ENCODE data around the gene STRN4. TPM values are rescaled to one million over a fixed set of nuclear protein-coding genes. Genes with fewer than 3 reads are reported as not detected.
"Not testable (repeated sequence)": the region's sequence is repeated elsewhere in the genome, so short reads cannot be mapped to it uniquely, and the experiment has no call there.

Gene STRN4
- total and polyA plus RNA-seq, 2 experiments from 2014 or later, result 98.4 to 144 TPM

DNA sequence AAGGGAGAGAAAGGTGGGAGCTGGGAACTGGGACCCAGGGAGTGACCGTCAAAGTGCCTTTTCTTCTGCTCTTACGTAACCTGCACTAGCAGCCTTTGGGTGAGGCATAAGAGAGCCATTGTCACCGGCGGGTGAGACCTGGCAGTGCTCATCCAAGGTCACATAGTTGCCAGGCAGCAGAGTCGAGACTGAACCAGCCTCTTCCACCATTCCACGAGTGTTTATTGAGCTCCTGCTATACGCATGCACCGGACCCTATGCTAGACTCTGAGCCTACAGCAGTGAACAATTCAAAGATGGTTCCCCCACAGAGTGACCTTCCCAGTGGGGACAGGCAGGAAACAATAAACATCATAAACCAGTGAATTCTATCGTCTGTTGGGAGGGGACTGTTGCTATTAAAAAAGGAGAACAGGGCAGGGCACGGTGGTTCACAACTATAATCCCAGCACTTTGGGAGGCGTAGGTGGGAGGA, 18.6 kb upstream of the STRN4 start:
- TF ChIP-seq, protein P1, sequence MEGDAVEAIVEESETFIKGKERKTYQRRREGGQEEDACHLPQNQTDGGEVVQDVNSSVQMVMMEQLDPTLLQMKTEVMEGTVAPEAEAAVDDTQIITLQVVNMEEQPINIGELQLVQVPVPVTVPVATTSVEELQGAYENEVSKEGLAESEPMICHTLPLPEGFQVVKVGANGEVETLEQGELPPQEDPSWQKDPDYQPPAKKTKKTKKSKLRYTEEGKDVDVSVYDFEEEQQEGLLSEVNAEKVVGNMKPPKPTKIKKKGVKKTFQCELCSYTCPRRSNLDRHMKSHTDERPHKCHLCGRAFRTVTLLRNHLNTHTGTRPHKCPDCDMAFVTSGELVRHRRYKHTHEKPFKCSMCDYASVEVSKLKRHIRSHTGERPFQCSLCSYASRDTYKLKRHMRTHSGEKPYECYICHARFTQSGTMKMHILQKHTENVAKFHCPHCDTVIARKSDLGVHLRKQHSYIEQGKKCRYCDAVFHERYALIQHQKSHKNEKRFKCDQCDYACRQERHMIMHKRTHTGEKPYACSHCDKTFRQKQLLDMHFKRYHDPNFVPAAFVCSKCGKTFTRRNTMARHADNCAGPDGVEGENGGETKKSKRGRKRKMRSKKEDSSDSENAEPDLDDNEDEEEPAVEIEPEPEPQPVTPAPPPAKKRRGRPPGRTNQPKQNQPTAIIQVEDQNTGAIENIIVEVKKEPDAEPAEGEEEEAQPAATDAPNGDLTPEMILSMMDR (IDR thresholded peaks at IDR 0.05; ENCODE audit: low read depth, low read length), result no peak
- H3K36me3 ChIP-seq, result no peaks in the 10 kb centered on the region
- H3K4me3 ChIP-seq, result no peak overlapping the region
- no peaks in the 10 kb centered on the region for H3K27me3 ChIP-seq
- DNase-seq (ENCODE audit: low read depth in 1 of 2, low spot score in 1 of 2), result no peak
- H3K27ac ChIP-seq, result no peak overlapping the region
- peaks cover 8% of the 10 kb centered on the region for H3K4me1 ChIP-seq (ENCODE audit: low read depth)
- H3K9me3 ChIP-seq (ENCODE audit: low read depth), result no peaks in the 10 kb centered on the region

DNA sequence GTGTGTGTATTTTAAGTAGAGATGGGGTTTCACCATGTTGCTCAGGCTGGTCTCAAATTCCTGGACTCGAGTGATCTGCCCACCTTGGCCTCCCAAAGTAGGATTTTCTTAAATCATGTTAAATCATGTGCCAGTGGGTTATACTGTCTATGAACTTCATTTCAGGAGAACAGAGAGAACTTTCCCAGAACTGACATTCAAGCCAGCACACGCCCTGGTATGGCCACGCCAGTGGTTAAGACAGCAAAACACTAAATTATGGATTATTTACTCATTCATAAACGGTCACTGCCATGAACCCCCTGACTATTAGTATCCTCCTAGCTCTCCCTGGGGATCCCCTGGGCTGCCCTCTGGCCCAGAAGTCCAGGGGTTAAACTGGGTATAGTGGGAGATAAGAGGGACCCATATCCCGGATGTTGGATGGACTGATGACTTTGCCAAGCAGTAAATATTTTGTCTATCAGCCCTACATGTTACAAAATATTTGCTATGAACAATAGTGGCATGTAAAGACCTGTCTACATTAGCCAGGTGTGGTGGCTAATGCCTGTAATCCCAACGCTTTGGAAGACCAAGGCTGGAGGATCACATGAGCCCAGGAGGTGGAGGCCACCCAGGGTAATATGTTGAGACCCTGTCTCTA, 16.1 kb upstream of the STRN4 start:
- Histone ChIP-seq H3K36me3 (no peaks in the 10 kb centered on the region), H3K9me3 (ENCODE audit: low read depth) (no peaks in the 10 kb centered on the region), H3K27me3 (no peaks in the 10 kb centered on the region), H3K4me3 (no peak overlapping the region), H3K4me1 (ENCODE audit: low read depth) (no peaks in the 10 kb centered on the region), H3K27ac (no peak overlapping the region)
- TF ChIP-seq, protein P1 (IDR thresholded peaks at IDR 0.05; ENCODE audit: low read depth, low read length), result no peak
- DNase-seq (ENCODE audit: low read depth in 1 of 2, low spot score in 1 of 2), result no peak

DNA sequence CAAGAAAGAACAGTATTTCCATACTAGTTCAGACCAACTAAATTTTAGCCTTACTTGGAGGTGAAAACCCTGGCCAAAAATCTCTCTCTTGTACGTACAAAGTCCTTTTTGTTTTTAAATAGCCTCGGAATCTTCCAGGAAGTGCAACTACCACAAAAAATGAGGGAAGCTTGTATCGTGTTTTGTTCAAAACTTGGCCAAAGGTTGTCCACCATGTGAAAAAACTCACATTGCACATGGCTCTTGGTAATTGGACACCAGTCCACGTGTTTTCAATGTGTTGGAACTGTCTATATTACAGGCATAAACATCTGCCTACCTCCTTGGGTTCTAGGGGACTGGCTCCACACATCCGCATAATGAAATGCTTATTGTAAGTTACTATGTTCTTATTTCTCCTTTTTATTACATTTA, 15.2 kb upstream of the STRN4 start:
- Histone ChIP-seq H3K27ac (no peak overlapping the region), H3K27me3 (no peaks in the 10 kb centered on the region), H3K4me3 (no peak overlapping the region), H3K36me3 (no peaks in the 10 kb centered on the region), H3K4me1 (ENCODE audit: low read depth) (no peaks in the 10 kb centered on the region), H3K9me3 (ENCODE audit: low read depth) (no peaks in the 10 kb centered on the region)
- peak in 1 of 2 donors; percentile 81 for DNase-seq (ENCODE audit: low read depth in 1 of 2, low spot score in 1 of 2)
- TF ChIP-seq, protein P1 (IDR thresholded peaks at IDR 0.05; ENCODE audit: low read depth, low read length), result no peak

DNA sequence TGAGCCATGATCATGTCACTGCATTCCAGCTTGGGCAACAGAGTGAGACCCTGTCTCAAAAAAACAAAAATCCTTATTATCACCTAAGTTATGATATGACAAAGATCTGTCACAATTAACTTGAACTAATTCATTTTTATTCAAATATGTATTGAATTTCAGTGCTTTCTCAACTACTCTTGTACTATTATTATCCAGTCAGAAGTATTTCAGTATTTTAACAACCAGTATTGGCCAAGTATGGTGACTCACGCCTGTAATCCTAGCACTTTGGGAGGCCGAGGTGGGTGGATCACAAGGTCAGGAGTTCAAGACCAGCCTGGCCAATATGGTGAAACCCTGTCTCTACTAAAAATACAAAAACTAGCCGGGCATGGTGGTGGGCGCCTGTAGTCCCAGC, 14.6 kb upstream of the STRN4 start:
- H3K4me1 ChIP-seq (ENCODE audit: low read depth); H3K36me3 ChIP-seq; H3K9me3 ChIP-seq (ENCODE audit: low read depth); H3K27ac ChIP-seq; H3K4me3 ChIP-seq; H3K27me3 ChIP-seq: not testable (repeated sequence)
- DNase-seq (ENCODE audit: low read depth in 1 of 2, low spot score in 1 of 2), result peak in 1 of 2 donors; percentile 38

DNA sequence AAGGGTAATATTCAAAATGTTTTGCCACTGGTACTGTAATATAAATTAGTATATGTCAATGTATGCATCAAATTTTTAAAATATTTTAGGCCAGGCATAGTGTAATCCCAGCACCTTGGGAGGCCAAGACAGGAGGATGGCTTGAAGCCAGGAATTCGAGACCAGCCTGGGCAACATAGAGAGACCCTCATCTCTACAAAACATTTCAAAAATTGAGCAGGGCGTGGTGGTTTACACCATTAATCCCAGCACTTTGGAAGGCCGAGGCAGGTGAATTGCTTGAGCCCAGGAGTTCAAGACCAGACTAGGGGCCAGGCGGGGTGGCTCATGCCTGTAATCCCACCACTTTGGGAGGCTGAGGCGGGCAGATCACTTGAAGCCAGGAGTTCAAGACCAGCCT, 14.1 kb upstream of the STRN4 start:
- Histone ChIP-seq H3K36me3 (peaks cover 2% of the 10 kb centered on the region), H3K27ac (no peak overlapping the region), H3K9me3 (ENCODE audit: low read depth) (no peaks in the 10 kb centered on the region), H3K4me3 (no peak overlapping the region), H3K4me1 (ENCODE audit: low read depth) (no peaks in the 10 kb centered on the region), H3K27me3 (no peaks in the 10 kb centered on the region)
- DNase-seq (ENCODE audit: low read depth in 1 of 2, low spot score in 1 of 2), result no peak
- TF ChIP-seq, protein P1 (IDR thresholded peaks at IDR 0.05; ENCODE audit: low read depth, low read length), result no peak

DNA sequence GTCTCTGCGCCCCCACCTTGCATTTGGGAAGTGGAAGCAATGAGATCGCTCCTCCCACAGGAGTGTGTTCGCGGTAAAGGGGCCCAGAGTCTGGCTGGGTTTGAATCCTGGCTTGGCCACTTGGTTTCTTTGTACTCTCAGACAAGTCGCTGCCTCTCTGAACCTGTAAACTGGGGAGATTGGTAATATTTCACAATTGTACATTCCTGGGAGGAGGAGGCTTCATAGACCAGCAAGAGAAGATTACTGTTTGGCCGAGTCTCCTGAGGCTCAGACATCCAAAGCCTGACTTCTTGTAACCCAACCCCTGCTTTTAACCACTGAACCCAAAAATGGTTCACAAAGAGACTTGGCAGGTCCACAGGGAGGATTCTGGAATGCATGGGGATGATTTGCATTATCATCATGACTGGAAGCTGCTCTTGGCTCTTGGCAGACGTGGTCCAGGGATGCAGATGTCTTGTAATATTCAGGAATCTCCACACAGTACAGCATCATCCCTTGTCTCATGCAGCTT, 13.6 kb upstream of the STRN4 start:
- Histone ChIP-seq H3K36me3 (peaks cover 2% of the 10 kb centered on the region), H3K27ac (no peak overlapping the region), H3K4me1 (ENCODE audit: low read depth) (no peaks in the 10 kb centered on the region), H3K9me3 (ENCODE audit: low read depth) (no peaks in the 10 kb centered on the region), H3K4me3 (no peak overlapping the region), H3K27me3 (no peaks in the 10 kb centered on the region)
- TF ChIP-seq, protein P1 (IDR thresholded peaks at IDR 0.05; ENCODE audit: low read depth, low read length), result no peak
- peak in 1 of 2 donors; percentile 94 for DNase-seq (ENCODE audit: low read depth in 1 of 2, low spot score in 1 of 2)
